ENCODE measurements around the gene XG. TPM values are rescaled to one million over a fixed set of nuclear protein-coding genes. Genes with fewer than 3 reads are reported as not detected.
"Not testable (repeated sequence)": the region's sequence is repeated elsewhere in the genome, so short reads cannot be mapped to it uniquely, and the experiment has no call there.

XG gene
- polyA plus RNA-seq, 4 donors, result 0.13 to 0.15 TPM; not detected in 2

GRCh38 chrX:2789569-2789968 is 37.7 kb downstream of the XG start:
- no peak for DNase-seq
- no peaks in the 10 kb centered on the region for H3K9me3 ChIP-seq (ENCODE audit: control insufficient read depth in 2 of 2, insufficient read depth in 1 of 2, low read depth in 1 of 2, low read length in 1 of 2)

GRCh38 chrX:2793752-2794151 is 41.9 kb downstream of the XG start:
- H3K36me3 ChIP-seq (ENCODE audit: control insufficient read depth in 3 of 3, insufficient read depth in 2 of 3, low read depth in 1 of 3, low read length in 3 of 3), result no peaks in the 10 kb centered on the region
- WGBS, 3 donors, result 69 to 79% (median 76%) methylated on average over 6 to 7 of the region's 7 CpGs

More at GRCh38 chrX:2789569-2789968, 37.7 kb downstream of the XG start:
- Histone ChIP-seq H3K36me3 (ENCODE audit: control insufficient read depth in 3 of 3, insufficient read depth in 2 of 3, low read depth in 1 of 3, low read length in 3 of 3) (no peaks in the 10 kb centered on the region), H3K4me1 (ENCODE audit: control insufficient read depth in 3 of 3, insufficient read depth in 2 of 3, low read depth in 1 of 3, low read length in 2 of 3) (no peaks in the 10 kb centered on the region), H3K27ac (ENCODE audit: low read depth in 1 of 3, low read length in 2 of 3) (no peak overlapping the region), H3K27me3 (ENCODE audit: control insufficient read depth in 3 of 3, insufficient read depth in 3 of 3, low read length in 3 of 3) (no peaks in the 10 kb centered on the region), H3K4me3 (ENCODE audit: low read depth in 1 of 3, low read length in 3 of 3) (no peak overlapping the region)
- FAIRE-seq, result no peak
- 92 to 96% (median 92%) methylated on average over 3 of the region's 3 CpGs for WGBS, 3 donors

GRCh38 chrX:2794336-2794735 is 42.5 kb downstream of the XG start:
- H3K27ac ChIP-seq (ENCODE audit: low read depth in 1 of 3, low read length in 2 of 3), result no peak overlapping the region
- no peaks in the 10 kb centered on the region for H3K4me1 ChIP-seq (ENCODE audit: control insufficient read depth in 3 of 3, insufficient read depth in 2 of 3, low read depth in 1 of 3, low read length in 2 of 3)
- no peak overlapping the region for H3K4me3 ChIP-seq (ENCODE audit: low read depth in 1 of 3, low read length in 3 of 3)
- 90 to 96% (median 94%) methylated on average over 15 to 19 of the region's 19 CpGs for WGBS, 3 donors
- no peaks in the 10 kb centered on the region for H3K36me3 ChIP-seq (ENCODE audit: control insufficient read depth in 3 of 3, insufficient read depth in 2 of 3, low read depth in 1 of 3, low read length in 3 of 3)
- H3K9me3 ChIP-seq (ENCODE audit: control insufficient read depth in 2 of 2, insufficient read depth in 1 of 2, low read depth in 1 of 2, low read length in 1 of 2), result no peaks in the 10 kb centered on the region
- H3K27me3 ChIP-seq (ENCODE audit: control insufficient read depth in 3 of 3, insufficient read depth in 3 of 3, low read length in 3 of 3), result no peaks in the 10 kb centered on the region
- DNase-seq (no peak), FAIRE-seq (no peak)

More at GRCh38 chrX:2793752-2794151, 41.9 kb downstream of the XG start:
- Histone ChIP-seq H3K27me3 (ENCODE audit: control insufficient read depth in 3 of 3, insufficient read depth in 3 of 3, low read length in 3 of 3) (no peaks in the 10 kb centered on the region), H3K4me3 (ENCODE audit: low read depth in 1 of 3, low read length in 3 of 3) (no peak overlapping the region), H3K4me1 (ENCODE audit: control insufficient read depth in 3 of 3, insufficient read depth in 2 of 3, low read depth in 1 of 3, low read length in 2 of 3) (no peaks in the 10 kb centered on the region), H3K27ac (ENCODE audit: low read depth in 1 of 3, low read length in 2 of 3) (no peak overlapping the region), H3K9me3 (ENCODE audit: control insufficient read depth in 2 of 2, insufficient read depth in 1 of 2, low read depth in 1 of 2, low read length in 1 of 2) (no peaks in the 10 kb centered on the region)
- DNase-seq (no peak), FAIRE-seq (no peak)

- H3K36me3 ChIP-seq (ENCODE audit: control insufficient read depth in 3 of 3, insufficient read depth in 2 of 3, low read depth in 1 of 3, low read length in 3 of 3); H3K4me1 ChIP-seq (ENCODE audit: control insufficient read depth in 3 of 3, insufficient read depth in 2 of 3, low read depth in 1 of 3, low read length in 2 of 3); FAIRE-seq; H3K4me3 ChIP-seq (ENCODE audit: low read depth in 1 of 3, low read length in 3 of 3); H3K27ac ChIP-seq (ENCODE audit: low read depth in 1 of 3, low read length in 2 of 3); DNase-seq; H3K9me3 ChIP-seq (ENCODE audit: control insufficient read depth in 2 of 2, insufficient read depth in 1 of 2, low read depth in 1 of 2, low read length in 1 of 2); H3K27me3 ChIP-seq (ENCODE audit: control insufficient read depth in 3 of 3, insufficient read depth in 3 of 3, low read length in 3 of 3): not testable (repeated sequence)
- 56 to 66% (median 61%) methylated on average over 12 to 15 of the region's 15 CpGs for WGBS, 3 donors
Observed at GRCh38 chrX:2796808-2797207, 45.0 kb downstream of the XG start.

GRCh38 chrX:2799369-2799768 is 47.5 kb downstream of the XG start:
- Histone ChIP-seq H3K4me3 (ENCODE audit: low read depth in 1 of 3, low read length in 3 of 3) (no peak overlapping the region), H3K27me3 (ENCODE audit: control insufficient read depth in 3 of 3, insufficient read depth in 3 of 3, low read length in 3 of 3) (no peaks in the 10 kb centered on the region), H3K4me1 (ENCODE audit: control insufficient read depth in 3 of 3, insufficient read depth in 2 of 3, low read depth in 1 of 3, low read length in 2 of 3) (no peaks in the 10 kb centered on the region), H3K27ac (ENCODE audit: low read depth in 1 of 3, low read length in 2 of 3) (no peak overlapping the region), H3K9me3 (ENCODE audit: control insufficient read depth in 2 of 2, insufficient read depth in 1 of 2, low read depth in 1 of 2, low read length in 1 of 2) (no peaks in the 10 kb centered on the region), H3K36me3 (ENCODE audit: control insufficient read depth in 3 of 3, insufficient read depth in 2 of 3, low read depth in 1 of 3, low read length in 3 of 3) (no peaks in the 10 kb centered on the region)
- FAIRE-seq (no peak), DNase-seq (no peak)
- WGBS, 3 donors, result 72 to 85% (median 81%) methylated on average over 4 of the region's 4 CpGs

- not testable (repeated sequence) for H3K27me3 ChIP-seq (ENCODE audit: control insufficient read depth in 3 of 3, insufficient read depth in 3 of 3, low read length in 3 of 3); H3K36me3 ChIP-seq (ENCODE audit: control insufficient read depth in 3 of 3, insufficient read depth in 2 of 3, low read depth in 1 of 3, low read length in 3 of 3); DNase-seq; H3K4me3 ChIP-seq (ENCODE audit: low read depth in 1 of 3, low read length in 3 of 3); H3K27ac ChIP-seq (ENCODE audit: low read depth in 1 of 3, low read length in 2 of 3); H3K4me1 ChIP-seq (ENCODE audit: control insufficient read depth in 3 of 3, insufficient read depth in 2 of 3, low read depth in 1 of 3, low read length in 2 of 3); H3K9me3 ChIP-seq (ENCODE audit: control insufficient read depth in 2 of 2, insufficient read depth in 1 of 2, low read depth in 1 of 2, low read length in 1 of 2); FAIRE-seq
- WGBS, 3 donors, result 84 to 89% (median 89%) methylated on average over 4 to 5 of the region's 5 CpGs
Observed at GRCh38 chrX:2799980-2800379, 48.1 kb downstream of the XG start.

GRCh38 chrX:2801223-2801622 is 49.4 kb downstream of the XG start:
- H3K27ac ChIP-seq (ENCODE audit: low read depth in 1 of 3, low read length in 2 of 3), result no peak overlapping the region
- FAIRE-seq, result no peak
- no peaks in the 10 kb centered on the region for H3K27me3 ChIP-seq (ENCODE audit: control insufficient read depth in 3 of 3, insufficient read depth in 3 of 3, low read length in 3 of 3)
- 93 to 100% (median 94%) methylated on average over 4 of the region's 4 CpGs for WGBS, 3 donors
- no peaks in the 10 kb centered on the region for H3K9me3 ChIP-seq (ENCODE audit: control insufficient read depth in 2 of 2, insufficient read depth in 1 of 2, low read depth in 1 of 2, low read length in 1 of 2)
- H3K4me3 ChIP-seq (ENCODE audit: low read depth in 1 of 3, low read length in 3 of 3), result no peak overlapping the region
- H3K36me3 ChIP-seq (ENCODE audit: control insufficient read depth in 3 of 3, insufficient read depth in 2 of 3, low read depth in 1 of 3, low read length in 3 of 3), result no peaks in the 10 kb centered on the region
- H3K4me1 ChIP-seq (ENCODE audit: control insufficient read depth in 3 of 3, insufficient read depth in 2 of 3, low read depth in 1 of 3, low read length in 2 of 3), result no peaks in the 10 kb centered on the region
- no peak for DNase-seq

GRCh38 chrX:2802376-2803090 is 50.7 kb downstream of the XG start:
- H3K4me1 ChIP-seq (ENCODE audit: control insufficient read depth in 3 of 3, insufficient read depth in 2 of 3, low read depth in 1 of 3, low read length in 2 of 3); H3K9me3 ChIP-seq (ENCODE audit: control insufficient read depth in 2 of 2, insufficient read depth in 1 of 2, low read depth in 1 of 2, low read length in 1 of 2); H3K27ac ChIP-seq (ENCODE audit: low read depth in 1 of 3, low read length in 2 of 3); H3K4me3 ChIP-seq (ENCODE audit: low read depth in 1 of 3, low read length in 3 of 3); H3K27me3 ChIP-seq (ENCODE audit: control insufficient read depth in 3 of 3, insufficient read depth in 3 of 3, low read length in 3 of 3); H3K36me3 ChIP-seq (ENCODE audit: control insufficient read depth in 3 of 3, insufficient read depth in 2 of 3, low read depth in 1 of 3, low read length in 3 of 3); FAIRE-seq: not testable (repeated sequence)
- peak in 1 of 2 donors; percentile 7 for DNase-seq
- WGBS, 3 donors, result 26 to 53% (median 52%) methylated on average over 17 to 18 of the region's 18 CpGs

GRCh38 chrX:2803486-2803885 is 51.6 kb downstream of the XG start:
- H3K4me3 ChIP-seq (ENCODE audit: low read depth in 1 of 3, low read length in 3 of 3); H3K27me3 ChIP-seq (ENCODE audit: control insufficient read depth in 3 of 3, insufficient read depth in 3 of 3, low read length in 3 of 3); DNase-seq; H3K4me1 ChIP-seq (ENCODE audit: control insufficient read depth in 3 of 3, insufficient read depth in 2 of 3, low read depth in 1 of 3, low read length in 2 of 3); H3K36me3 ChIP-seq (ENCODE audit: control insufficient read depth in 3 of 3, insufficient read depth in 2 of 3, low read depth in 1 of 3, low read length in 3 of 3); H3K9me3 ChIP-seq (ENCODE audit: control insufficient read depth in 2 of 2, insufficient read depth in 1 of 2, low read depth in 1 of 2, low read length in 1 of 2); FAIRE-seq; H3K27ac ChIP-seq (ENCODE audit: low read depth in 1 of 3, low read length in 2 of 3): not testable (repeated sequence)
- 9 to 58% (median 27%) methylated on average over 5 to 8 of the region's 8 CpGs for WGBS, 3 donors

Data from small intestine (tissue), 7 donors.